ENCODE results near the gene KIF12. TPM values are rescaled to one million over a fixed set of nuclear protein-coding genes. Genes with fewer than 3 reads are reported as not detected.

KIF12 gene
- polyA plus RNA-seq, 3 donors = not detected

- Mint-ChIP-seq H3K27me3 (ENCODE audit: low read depth in 3 of 3) (peaks cover 4 to 19% (median 9%) of the 10 kb centered on the region in 3 donors), H3K4me1 (no peaks in the 10 kb centered on the region), H3K4me3 (peak overlapping the region in 1 of 2 donors; percentile 32), H3K36me3 (no peaks in the 10 kb centered on the region), H3K9me3 (peaks cover 0 to 2% (median 0%) of the 10 kb centered on the region in 7 donors), H3K27ac (peak overlapping the region in 1 of 7 donors; percentile 3)
- no peaks in the 10 kb centered on the region for H3K4me1 ChIP-seq (ENCODE audit: control insufficient read depth in 1 of 2, insufficient read depth in 2 of 2, low read length in 2 of 2)
- H3K9ac ChIP-seq (ENCODE audit: insufficient read depth, low read length, poor library complexity, severe bottlenecking) = no peak overlapping the region
- intact Hi-C loops (cut with micrococcal nuclease) = no loop called here
- H3K27ac ChIP-seq (ENCODE audit: low read depth in 1 of 2, low read length in 2 of 2) = no peak overlapping the region
- 71% methylated on average over 11 of the region's 14 CpGs for WGBS (ENCODE audit: insufficient coverage)
- H3K9me3 ChIP-seq (replicated peaks in 1 of 2; ENCODE audit: control insufficient read depth in 1 of 2, insufficient read depth in 1 of 2, low read length in 2 of 2) = no peaks in the 10 kb centered on the region
- peaks cover 0 to 9% of the 10 kb centered on the region in 2 donors for H3K27me3 ChIP-seq (ENCODE audit: control insufficient read depth in 2 of 2, insufficient read depth in 2 of 2, low read length in 2 of 2)
- TF ChIP-seq CTCF (IDR thresholded peaks at IDR 0.05) = no peak
- no peak overlapping the region for H2AFZ ChIP-seq (ENCODE audit: insufficient read depth, low read depth, low read length, poor library complexity, severe bottlenecking)
- H3K4me2 ChIP-seq (replicated peaks; ENCODE audit: extremely low read depth, low read length, poor library complexity, severe bottlenecking) = no peak overlapping the region
- H4K20me1 ChIP-seq (ENCODE audit: insufficient read depth, low read length) = no peaks in the 10 kb centered on the region
- H3K79me2 ChIP-seq (ENCODE audit: insufficient read depth, low read length) = no peaks in the 10 kb centered on the region
- H3K4me3 ChIP-seq (replicated peaks in 1 of 3; ENCODE audit: low read depth in 2 of 3, low read length in 3 of 3) = no peak overlapping the region
- no peak for DNase-seq
- no peaks in the 10 kb centered on the region for H3K36me3 ChIP-seq (replicated peaks in 1 of 2; ENCODE audit: control insufficient read depth in 1 of 2, insufficient read depth in 2 of 2, low read length in 2 of 2)
Observed at GRCh38 chr9:114076237-114077161, 22.6 kb downstream of the KIF12 start.

GRCh38 chr9:114075602-114076001 lies 23.5 kb downstream of the KIF12 start:
- WGBS (ENCODE audit: insufficient coverage) = 61% methylated on average over 4 of the region's 4 CpGs
- H3K4me2 ChIP-seq (replicated peaks; ENCODE audit: extremely low read depth, low read length, poor library complexity, severe bottlenecking) = no peak overlapping the region
- Mint-ChIP-seq H3K27ac (peak overlapping the region in 2 of 7 donors; percentile 16 to 20), H3K36me3 (no peaks in the 10 kb centered on the region), H3K27me3 (ENCODE audit: low read depth in 3 of 3) (peaks cover 4 to 19% (median 9%) of the 10 kb centered on the region in 3 donors), H3K4me1 (no peaks in the 10 kb centered on the region), H3K9me3 (peaks cover 0 to 2% (median 0%) of the 10 kb centered on the region in 7 donors), H3K4me3 (no peak overlapping the region)
- no peaks in the 10 kb centered on the region for H4K20me1 ChIP-seq (ENCODE audit: insufficient read depth, low read length)
- no peaks in the 10 kb centered on the region for H3K9me3 ChIP-seq (replicated peaks in 1 of 2; ENCODE audit: control insufficient read depth in 1 of 2, insufficient read depth in 1 of 2, low read length in 2 of 2)
- peaks cover 0 to 9% of the 10 kb centered on the region in 2 donors for H3K27me3 ChIP-seq (ENCODE audit: control insufficient read depth in 2 of 2, insufficient read depth in 2 of 2, low read length in 2 of 2)
- H3K4me3 ChIP-seq (replicated peaks in 1 of 3; ENCODE audit: low read depth in 2 of 3, low read length in 3 of 3) = no peak overlapping the region
- H3K9ac ChIP-seq (ENCODE audit: insufficient read depth, low read length, poor library complexity, severe bottlenecking) = no peak overlapping the region
- H2AFZ ChIP-seq (ENCODE audit: insufficient read depth, low read depth, low read length, poor library complexity, severe bottlenecking) = no peak overlapping the region
- H3K27ac ChIP-seq (ENCODE audit: low read depth in 1 of 2, low read length in 2 of 2) = no peak overlapping the region
- H3K79me2 ChIP-seq (ENCODE audit: insufficient read depth, low read length) = no peaks in the 10 kb centered on the region
- TF ChIP-seq CTCF (IDR thresholded peaks at IDR 0.05) = no peak
- DNase-seq = no peak
- H3K4me1 ChIP-seq (ENCODE audit: control insufficient read depth in 1 of 2, insufficient read depth in 2 of 2, low read length in 2 of 2) = no peaks in the 10 kb centered on the region
- intact Hi-C loops (cut with micrococcal nuclease) = no loop called here
- H3K36me3 ChIP-seq (replicated peaks in 1 of 2; ENCODE audit: control insufficient read depth in 1 of 2, insufficient read depth in 2 of 2, low read length in 2 of 2) = no peaks in the 10 kb centered on the region
